GM18870 (cell line): ENCODE results near the gene TTYH1.

ENCODE experiments used
- ATAC-seq: cut with Tn5 transposase; IDR thresholded peaks from one replicate; pipeline ENCODE4 v1.9.1; 2021; ENCODE audit warnings: moderate library complexity; ENCODE audit not compliant: unreplicated experiment

The TTYH1 gene

GRCh38 chr19:54473892-54474372 lies 58.7 kb downstream of the TTYH1 start:
- ATAC-seq: no peak

GRCh38 chr19:54475706-54476105 lies 60.4 kb downstream of the TTYH1 start:
- ATAC-seq: no peak

DNA sequence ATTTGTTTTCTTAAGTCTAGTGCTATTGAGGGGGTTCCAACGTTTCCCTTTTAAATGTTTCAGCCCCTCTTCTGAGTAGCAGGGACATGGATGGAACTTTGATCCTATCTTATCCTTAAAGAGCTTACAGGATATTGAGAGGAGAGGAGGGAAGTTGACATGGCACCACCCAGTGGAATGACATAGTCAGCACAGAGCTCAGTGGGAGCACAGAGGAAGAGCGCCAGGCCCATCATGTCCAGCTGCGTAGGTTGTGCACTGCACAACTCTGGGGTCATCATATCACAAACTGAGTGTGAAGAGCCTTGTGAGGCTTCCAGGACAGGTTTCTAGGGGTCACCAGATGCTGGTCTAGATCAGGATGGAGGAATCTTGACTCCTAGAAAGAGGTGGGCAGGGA lies 62.4 kb downstream of the TTYH1 start:
- no peak for ATAC-seq

GRCh38 chr19:54478677-54479266 lies 63.5 kb downstream of the TTYH1 start:
- no peak for ATAC-seq

GRCh38 chr19:54480051-54480450 lies 64.8 kb downstream of the TTYH1 start:
- no peak for ATAC-seq

- ATAC-seq: no peak
These were observed 66.2 kb downstream of the TTYH1 start for GRCh38 chr19:54481326-54481930.

GRCh38 chr19:54482889-54483288 lies 67.6 kb downstream of the TTYH1 start:
- ATAC-seq: no peak

DNA sequence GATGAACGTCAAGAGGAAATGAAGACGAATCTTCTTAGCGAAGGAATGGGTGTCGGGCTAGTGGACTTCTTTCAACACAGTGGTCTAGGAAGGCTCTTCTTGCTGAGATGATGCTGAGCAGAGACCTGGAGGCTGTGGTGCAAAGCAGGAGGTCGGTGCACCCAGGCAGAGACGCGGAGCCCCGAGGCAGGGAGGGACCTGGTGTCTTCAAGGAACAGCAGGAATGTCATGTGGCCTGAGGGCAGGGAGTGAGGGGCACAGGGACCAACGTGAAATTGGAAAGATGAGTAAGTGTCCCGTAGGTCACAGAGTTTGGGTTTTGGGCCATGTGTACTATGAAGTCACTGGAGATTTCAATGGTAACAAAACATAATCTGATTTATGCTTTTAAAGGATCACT lies 69.2 kb downstream of the TTYH1 start:
- ATAC-seq: no peak

GRCh38 chr19:54485851-54486250 lies 70.6 kb downstream of the TTYH1 start:
- no peak for ATAC-seq
